Amniotic stem cell (primary cell): ENCODE results near the gene PPP1R2B.

Experiments used
- DNase-seq: peaks from one replicate; lab custom pipeline; 2025; lab: John Stamatoyannopoulos, UW

PPP1R2B gene

GRCh38 chr5:156879665-156880285, 29.7 kb downstream of the PPP1R2B start:
- no peak for DNase-seq

DNA sequence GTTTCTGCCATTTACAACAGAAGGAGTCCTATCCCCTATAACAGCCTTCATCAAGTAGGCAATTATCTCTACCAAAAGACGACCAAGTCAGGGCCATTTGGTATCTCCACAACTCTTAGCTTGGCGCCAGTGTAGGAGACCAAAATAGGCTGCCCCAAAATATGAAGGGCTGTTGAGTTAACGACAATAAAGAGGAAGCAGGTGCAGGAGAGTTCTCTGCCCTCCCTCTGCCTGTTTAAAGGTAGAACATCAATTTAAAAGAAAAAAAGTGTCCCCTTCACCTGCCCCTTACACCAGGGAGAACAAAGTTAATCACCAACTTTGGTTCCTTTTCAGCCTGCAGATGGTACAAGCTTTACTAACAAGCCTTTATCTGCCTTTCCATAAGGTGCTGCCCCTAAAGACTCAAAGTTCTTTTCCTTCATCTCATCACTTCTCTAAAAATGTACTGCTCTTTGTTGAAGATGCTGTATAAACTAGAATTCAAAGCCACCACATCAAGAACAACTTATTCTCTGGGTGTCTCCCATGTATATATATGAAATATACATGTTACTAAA, 33.3 kb downstream of the PPP1R2B start:
- DNase-seq, result no peak

DNA sequence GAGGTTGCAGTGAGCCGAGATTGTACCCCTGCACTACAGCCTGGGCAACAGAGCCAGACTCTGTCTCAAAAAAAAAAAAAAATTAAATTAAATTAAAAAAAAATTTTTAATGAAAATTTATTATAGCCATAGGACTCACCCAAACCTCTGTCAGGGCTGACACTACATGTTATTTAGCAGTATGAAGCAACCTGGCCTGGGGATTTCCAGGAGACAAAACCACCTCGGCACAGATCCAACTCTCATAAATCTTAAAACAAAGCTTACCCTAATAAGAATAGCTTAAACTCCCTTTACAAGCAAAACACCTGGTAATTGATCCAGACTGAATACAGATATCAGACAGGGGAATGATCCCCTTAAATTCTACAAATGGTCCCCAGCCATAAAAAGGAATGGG, 38.4 kb downstream of the PPP1R2B start:
- no peak for DNase-seq

DNA sequence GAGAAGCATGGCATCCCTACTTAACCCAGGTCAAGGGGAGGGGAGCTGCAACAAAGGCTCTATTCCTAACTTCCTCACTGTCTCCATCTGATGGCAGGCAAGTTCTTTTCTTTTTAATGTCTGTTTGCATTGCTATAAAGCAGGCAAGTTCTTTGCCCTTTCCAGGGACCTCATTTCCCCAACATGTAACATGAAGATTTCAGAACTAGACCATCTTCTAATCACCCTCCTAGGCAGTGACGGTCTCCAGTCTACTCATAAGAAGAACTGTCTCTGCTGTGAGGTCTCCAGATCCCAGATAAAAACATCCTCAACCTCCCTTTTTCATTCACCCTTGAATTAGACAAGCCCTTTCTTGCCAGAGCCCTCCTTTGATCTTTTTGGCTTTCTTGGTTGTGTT, 42.1 kb downstream of the PPP1R2B start:
- DNase-seq, result no peak

DNA sequence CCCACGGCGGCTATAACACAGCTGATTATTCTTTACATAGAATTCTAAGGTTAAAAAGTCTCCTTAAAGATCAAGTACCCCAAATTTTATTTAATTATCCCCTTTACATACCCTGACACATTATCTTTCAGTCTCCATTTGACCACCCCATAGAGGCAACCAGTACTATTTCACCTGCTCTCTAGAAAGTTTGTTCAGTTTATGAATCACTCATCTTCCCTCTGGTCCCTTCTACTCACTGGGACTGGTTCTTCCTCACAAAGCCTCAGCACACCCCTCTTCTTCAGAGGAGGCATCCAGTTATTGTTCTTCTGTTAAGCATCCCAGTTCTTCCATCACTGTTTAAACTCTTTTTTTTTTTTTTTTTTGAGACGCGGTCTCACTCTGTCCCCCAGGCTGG, 42.8 kb downstream of the PPP1R2B start:
- DNase-seq, result no peak

DNA sequence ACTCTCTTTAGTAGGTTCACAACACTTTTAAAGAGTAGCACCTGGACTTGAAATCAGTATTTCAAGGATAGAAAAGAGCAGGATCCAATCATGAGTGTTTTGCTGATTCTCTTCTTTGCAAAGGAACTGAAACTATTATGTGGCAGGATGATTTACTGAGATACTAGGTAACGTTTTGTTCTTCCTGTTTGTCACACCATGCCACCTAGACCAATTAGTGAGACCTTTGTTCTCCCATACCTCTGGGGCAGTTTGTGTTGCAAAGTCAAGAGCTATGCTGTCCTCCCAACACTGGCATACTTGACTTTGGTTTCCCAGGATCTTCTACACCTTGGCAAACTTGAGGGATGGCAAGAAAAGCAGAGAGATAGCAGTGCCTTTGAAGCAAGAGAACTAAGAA, 43.4 kb downstream of the PPP1R2B start:
- DNase-seq, result no peak

DNA sequence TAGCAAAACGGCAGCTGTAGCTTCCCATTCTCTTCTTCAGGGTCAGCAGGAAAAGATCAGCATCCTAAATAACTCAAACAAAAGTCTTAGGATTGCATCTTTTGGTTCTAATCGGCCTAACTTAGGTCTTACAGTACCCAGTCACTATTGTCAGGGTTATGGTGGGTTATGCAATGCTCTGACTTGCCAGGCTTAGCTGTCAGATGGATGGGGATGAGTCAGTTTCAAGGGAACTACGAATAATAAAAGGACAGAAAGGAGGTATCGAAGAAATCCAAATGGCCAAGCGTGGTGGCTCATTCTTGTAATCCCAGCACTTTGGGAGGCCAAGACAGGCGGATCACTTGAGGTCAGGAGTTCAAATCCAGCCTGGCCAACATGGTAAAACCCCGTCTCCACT, 46.5 kb downstream of the PPP1R2B start:
- no peak for DNase-seq
